Measurements from ENCODE around the gene UBE2I. TPM values are rescaled to one million over a fixed set of nuclear protein-coding genes. Genes with fewer than 3 reads are reported as not detected.

UBE2I gene
- total RNA-seq, 1 donor from 2014 or later: 141 TPM

GRCh38 chr16:1283996-1284616 lies 25.3 kb upstream of the UBE2I start:
- Histone ChIP-seq H3K4me3 (no peak overlapping the region), H3K36me3 (no peaks in the 10 kb centered on the region), H3K9me3 (no peaks in the 10 kb centered on the region), H3K27me3 (peaks cover 8% of the 10 kb centered on the region), H3K27ac (no peak overlapping the region), H3K4me1 (no peaks in the 10 kb centered on the region)
- DNase-seq (ENCODE audit: low spot score in 2 of 2): no peak
- TF ChIP-seq CTCF (IDR thresholded peaks at IDR 0.05): no peak
- intact Hi-C loops (cut with DNase I): no loop called here

- H3K9me3 ChIP-seq: no peaks in the 10 kb centered on the region
- H3K27me3 ChIP-seq: peaks cover 13% of the 10 kb centered on the region
- no peaks in the 10 kb centered on the region for H3K36me3 ChIP-seq
- no peaks in the 10 kb centered on the region for H3K4me1 ChIP-seq
- TF ChIP-seq CTCF (IDR thresholded peaks at IDR 0.05): no peak
- no peak overlapping the region for H3K4me3 ChIP-seq
- H3K27ac ChIP-seq: no peak overlapping the region
- DNase-seq (ENCODE audit: low spot score in 2 of 2): no peak
- intact Hi-C loops (cut with DNase I): no loop called here
Measured at GRCh38 chr16:1285669-1286512, 23.5 kb upstream of the UBE2I start.

DNA sequence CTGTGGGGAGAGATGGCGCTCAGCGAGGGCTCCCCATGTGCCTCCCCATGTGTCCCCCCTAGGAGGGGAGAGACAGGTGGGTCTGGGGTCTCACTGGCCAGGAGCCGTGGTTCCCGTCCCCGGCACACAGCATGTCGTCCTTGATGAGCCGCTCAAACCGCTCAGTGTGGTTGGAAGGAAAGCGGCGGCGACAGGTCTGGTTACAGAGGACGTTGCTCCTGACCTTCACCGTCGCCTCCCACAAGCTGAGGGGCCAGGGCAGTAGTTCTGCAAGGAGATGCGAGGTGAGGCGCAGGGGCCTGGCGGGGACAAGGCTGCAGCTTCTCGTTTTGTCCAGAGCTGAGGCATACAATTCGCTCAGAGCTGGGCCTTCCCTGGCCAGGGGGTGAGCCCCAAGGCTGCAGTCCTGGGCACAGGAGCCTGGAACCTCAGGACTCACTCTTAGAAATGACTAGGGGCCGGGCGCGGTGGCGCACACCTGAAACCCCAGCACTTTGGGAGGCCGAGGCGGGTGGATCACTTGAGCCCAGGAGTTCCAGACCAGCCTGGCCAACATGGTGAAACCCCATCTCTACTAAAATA lies 22.8 kb upstream of the UBE2I start:
- intact Hi-C loops (cut with DNase I): no loop called here
- no peak overlapping the region for H3K27ac ChIP-seq
- no peaks in the 10 kb centered on the region for H3K36me3 ChIP-seq
- no peaks in the 10 kb centered on the region for H3K9me3 ChIP-seq
- H3K27me3 ChIP-seq: peaks cover 13% of the 10 kb centered on the region
- H3K4me1 ChIP-seq: no peaks in the 10 kb centered on the region
- H3K4me3 ChIP-seq: no peak overlapping the region
- DNase-seq (ENCODE audit: low spot score in 2 of 2): no peak
- no peak for TF ChIP-seq CTCF (IDR thresholded peaks at IDR 0.05)

DNA sequence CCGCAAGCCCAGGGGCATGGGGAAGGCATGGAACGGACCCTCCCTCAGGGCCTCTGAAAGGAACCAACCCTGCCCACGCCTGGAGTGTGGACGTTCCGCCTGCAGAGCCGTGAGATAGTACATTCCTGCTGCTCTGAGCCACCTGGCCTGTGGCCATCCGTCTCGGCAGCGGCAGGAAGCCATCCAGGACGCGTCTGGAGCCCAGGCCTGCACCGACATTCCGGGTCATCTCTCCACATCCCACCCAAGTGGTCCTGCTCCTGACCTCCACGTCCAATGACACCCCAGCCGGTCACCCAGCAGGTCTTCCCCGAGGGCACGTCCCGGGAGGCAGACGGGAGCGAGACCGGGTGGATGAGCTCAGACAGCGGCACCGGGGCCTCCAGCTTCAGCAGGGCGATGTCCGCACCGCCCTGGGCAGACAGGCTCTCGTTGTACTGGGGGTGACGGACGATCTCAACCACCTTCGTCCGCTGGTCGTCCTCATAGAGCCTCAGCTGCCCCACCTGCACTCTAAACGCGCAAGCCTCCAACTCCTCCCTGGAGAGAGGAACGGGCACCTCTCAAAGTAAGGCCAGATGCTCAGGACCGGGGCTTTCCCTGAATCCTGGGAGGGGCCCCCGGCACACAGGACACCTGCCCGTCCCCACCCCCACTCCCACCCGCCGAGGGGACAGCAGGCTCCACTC lies 21.3 kb upstream of the UBE2I start:
- H3K36me3 ChIP-seq: no peaks in the 10 kb centered on the region
- intact Hi-C loops (cut with DNase I): no loop called here
- DNase-seq (ENCODE audit: low spot score in 2 of 2): no peak
- no peaks in the 10 kb centered on the region for H3K4me1 ChIP-seq
- no peaks in the 10 kb centered on the region for H3K9me3 ChIP-seq
- no peak overlapping the region for H3K27ac ChIP-seq
- no peak for TF ChIP-seq CTCF (IDR thresholded peaks at IDR 0.05)
- H3K4me3 ChIP-seq: no peak overlapping the region
- H3K27me3 ChIP-seq: peaks cover 13% of the 10 kb centered on the region

GRCh38 chr16:1288813-1289476 lies 20.5 kb upstream of the UBE2I start:
- Histone ChIP-seq H3K4me1 (no peaks in the 10 kb centered on the region), H3K27me3 (peaks cover 13% of the 10 kb centered on the region), H3K36me3 (no peaks in the 10 kb centered on the region), H3K4me3 (no peak overlapping the region), H3K27ac (no peak overlapping the region), H3K9me3 (no peaks in the 10 kb centered on the region)
- DNase-seq (ENCODE audit: low spot score in 2 of 2): no peak
- intact Hi-C loops (cut with DNase I): no loop called here
- TF ChIP-seq CTCF (IDR thresholded peaks at IDR 0.05): no peak

All from ascending aorta (tissue), 2 donors.